A172 (cell line): Measurements from ENCODE around the gene DUSP2. TPM values are rescaled to one million over a fixed set of nuclear protein-coding genes. Genes with fewer than 3 reads are reported as not detected.

ENCODE experiments used
- DNase-seq: peaks from one replicate; pipeline ENCODE4 v3.0.0-alpha.2; 2015; ENCODE audit warnings: low spot score
- total RNA-seq: library from RNA; depleted of rRNA; stranded (reverse); fragments of >200 nt; shearing (Covaris generic); gene quantifications from 2 replicates; pipeline ENCODE4 v1.2.3, GENCODE V29; 2014; rRNA removed

Gene DUSP2
- total RNA-seq, 1 experiment from 2014 or later: 0.05 TPM

- DNase-seq: no peak
These were observed 42.5 kb downstream of the DUSP2 start for GRCh38 chr2:96102596-96103186.

GRCh38 chr2:96100893-96101304, 44.3 kb downstream of the DUSP2 start:
- DNase-seq: no peak

DNA sequence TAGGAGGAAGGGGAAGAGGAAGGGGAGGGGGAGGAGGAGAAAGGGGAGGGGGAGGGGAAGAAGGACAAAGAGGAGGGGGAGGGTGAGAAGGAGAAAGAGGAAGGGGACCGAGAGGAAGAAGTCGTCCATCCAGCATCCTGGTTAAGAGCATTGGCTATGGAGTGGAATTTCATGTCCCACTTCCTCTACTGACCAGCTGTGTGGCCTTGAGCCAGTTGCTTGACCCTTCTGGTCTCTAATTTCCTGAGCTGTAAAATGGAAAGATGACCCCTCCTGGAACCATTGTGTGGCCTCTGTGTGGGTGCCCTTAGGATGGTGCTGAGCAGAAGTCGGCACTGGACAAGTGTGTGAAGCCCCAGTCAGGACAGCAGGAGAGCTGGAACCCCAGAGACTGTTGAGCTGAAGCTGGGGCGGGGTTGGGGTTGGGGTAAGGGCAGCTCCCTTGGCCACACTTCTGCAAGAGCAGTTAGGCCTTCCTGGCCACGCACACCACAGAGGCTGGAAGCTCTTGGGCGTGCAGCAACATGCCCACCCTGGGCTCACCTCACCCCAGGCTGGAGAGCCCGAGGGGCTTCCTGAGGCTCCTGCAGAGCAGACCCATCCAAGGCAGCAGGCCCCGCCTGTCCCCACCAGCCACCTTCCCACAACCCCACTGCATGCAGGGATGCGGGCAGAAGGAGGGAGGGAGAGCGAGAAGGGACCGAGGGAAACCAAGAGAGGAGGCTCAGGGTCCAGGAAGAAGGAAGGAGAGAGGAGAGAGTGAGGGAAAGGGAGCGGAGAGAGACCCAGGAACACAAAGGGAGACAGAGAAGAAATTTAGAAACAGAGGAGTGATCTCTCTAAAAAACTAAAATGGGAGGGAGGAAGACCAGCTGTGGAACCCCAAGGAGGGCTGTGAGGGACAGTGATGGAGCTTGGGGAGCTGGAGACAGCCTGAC, 45.1 kb downstream of the DUSP2 start:
- no peak for DNase-seq

GRCh38 chr2:96098900-96099590, 46.2 kb downstream of the DUSP2 start:
- no peak for DNase-seq

GRCh38 chr2:96097951-96098823, 47.1 kb downstream of the DUSP2 start:
- DNase-seq: no peak

GRCh38 chr2:96097441-96097840, 47.8 kb downstream of the DUSP2 start:
- no peak for DNase-seq

- DNase-seq: no peak
These were observed 50.1 kb downstream of the DUSP2 start for GRCh38 chr2:96095116-96095636.

- no peak for DNase-seq
These were observed 51.7 kb downstream of the DUSP2 start for GRCh38 chr2:96093528-96093927.

Other genes starting within 250 kb of the DUSP2 start
- 13.2 and 21.1 TPM in 2 replicates for gene ANKRD36C, start 153.6 kb downstream of the DUSP2 start, total RNA-seq
- gene GPAT2, start 110.5 kb downstream of the DUSP2 start, total RNA-seq: not detected in 2 replicates
- not detected in 2 replicates for gene ADRA2B, start 28.9 kb downstream of the DUSP2 start, total RNA-seq
- gene ASTL, start 6.9 kb downstream of the DUSP2 start, total RNA-seq: not detected in 2 replicates
- gene STARD7, start 63.4 kb upstream of the DUSP2 start, total RNA-seq: 191 and 196 TPM in 2 replicates
- gene TMEM127, start 120.6 kb upstream of the DUSP2 start, total RNA-seq: 35.0 and 37.8 TPM in 2 replicates
- gene CIAO1, start 120.8 kb upstream of the DUSP2 start, total RNA-seq: 118 and 119 TPM in 2 replicates
- gene SNRNP200, start 160.1 kb upstream of the DUSP2 start, total RNA-seq: 33.0 and 38.5 TPM in 2 replicates
- gene ITPRIPL1, start 179.9 kb upstream of the DUSP2 start, total RNA-seq: not detected in 2 replicates
- 48.4 and 56.8 TPM in 2 replicates for gene NCAPH, start 190.3 kb upstream of the DUSP2 start, total RNA-seq